K562 (cell line): ENCODE measurements around the gene HAUS5. TPM values are rescaled to one million over a fixed set of nuclear protein-coding genes. Genes with fewer than 3 reads are reported as not detected.

ENCODE experiments used
- BACH1 ChIP-seq: fragments of 200-800 bp; sonication (Bioruptor generic); IDR thresholded peaks from 2 replicates; pipeline ENCODE4 v1.6.1; 2016; ENCODE audit warnings: missing genetic modification characterization, missing compliant biosample characterization
- CBX1 ChIP-seq: sonication (generic); IDR thresholded peaks from 2 replicates; pipeline ENCODE4 v1.6.1; 2016; ENCODE audit warnings: antibody characterized with exemption, low read depth, mild to moderate bottlenecking
- FOXM1 ChIP-seq, 2 experiments: fragments of 450-650 bp in 1 of 2; sonication (generic) in 1 of 2; formaldehyde crosslinking in 1 of 2; IDR thresholded peaks; 2 replicates each; pipeline versions ENCODE4 v1.6.1 to v1.9.0; 2017 to 2022; ENCODE audit warnings: low read depth in 2 of 2, mild to moderate bottlenecking in 2 of 2, missing genetic modification reagents in 1 of 2, moderate library complexity in 1 of 2
- HDAC3 ChIP-seq: fragments of 450-650 bp; IDR thresholded peaks from 2 replicates; pipeline ENCODE4 v1.6.1; 2018; ENCODE audit warnings: borderline replicate concordance, mild to moderate bottlenecking, moderate library complexity; ENCODE audit not compliant: partially characterized antibody
- HNRNPL ChIP-seq: fragments of 200-400 bp; formaldehyde crosslinking; IDR thresholded peaks from 2 replicates; pipeline ENCODE4 v1.6.1; 2017; ENCODE audit warnings: low read depth, mild to moderate bottlenecking, low read length
- KDM2B ChIP-seq: fragments of 250-450 bp; sonication (Bioruptor Pico); IDR thresholded peaks from 2 replicates; pipeline ENCODE4 v1.8.0; 2021; ENCODE audit warnings: mild to moderate bottlenecking, moderate library complexity
- RB1 ChIP-seq: fragments of 450-650 bp; IDR thresholded peaks from 2 replicates; pipeline ENCODE4 v1.6.1; 2017; ENCODE audit warnings: low read depth, mild to moderate bottlenecking
- SMC3 ChIP-seq: conservative IDR thresholded peaks from 2 replicates; pipeline ENCODE4 v1.6.1; 2011; ENCODE audit warnings: low read depth, low read length, improper control_type of control experiment; ENCODE audit not compliant: insufficient read depth
- TCF15 ChIP-seq: fragments of 250-450 bp; sonication (Bioruptor Pico); IDR thresholded peaks from 2 replicates; pipeline ENCODE4 v1.8.0; 2022; ENCODE audit warnings: moderate library complexity, mild to moderate bottlenecking, inconsistent platforms
- TGIF2 ChIP-seq: sonication (generic); formaldehyde crosslinking; IDR thresholded peaks from 2 replicates; pipeline ENCODE4 v1.8.1; 2022; ENCODE audit warnings: mild to moderate bottlenecking, missing genetic modification reagents, moderate library complexity
- ZBTB9 ChIP-seq: fragments of 450-650 bp; formaldehyde crosslinking; IDR thresholded peaks from 2 replicates; pipeline ENCODE4 v1.4.0; 2020; ENCODE audit warnings: mild to moderate bottlenecking, moderate library complexity
- ZNF830 ChIP-seq: fragments of 250-450 bp; sonication (Bioruptor Pico); IDR thresholded peaks from 2 replicates; pipeline ENCODE4 v1.5.0; 2021; ENCODE audit warnings: mild to moderate bottlenecking
- polyA plus RNA-seq, 8 experiments: library from polyadenylated mRNA; depleted of rRNA in 4 of 8; stranded (reverse) in 5 of 8; unstranded in 3 of 8; fragments of >200 nt; fragmentation: Nextera tagmentation in 2 of 8; fragmentation: Illumina TruSeq in 1 of 8; extraction: Ambion mirVana in 2 of 8; extraction: Trizol in 1 of 8; gene quantifications; 2 replicates each; pipeline versions ENCODE4 v1.2.1 to v1.2.3, GENCODE V29; 2011 to 2014; ENCODE audit warnings: inconsistent platforms in 1 of 8, missing spikeins in 1 of 8
- total RNA-seq, 7 experiments: library from RNA; depleted of rRNA in 6 of 7; stranded (reverse); fragments of >200 nt in 6 of 7; fragmentation: Illumina TruSeq in 2 of 7; extraction: Trizol in 2 of 7; gene quantifications; 2 replicates each; pipeline versions ENCODE4 v1.2.1 to v1.2.3, GENCODE V29; 2011 to 2021; ENCODE audit warnings: low replicate concordance in 1 of 7
- TF ChIP-seq, protein P1 (sequence below), 2 experiments: fragments of 450-650 bp in 1 of 2; sonication (generic) in 1 of 2; formaldehyde crosslinking in 1 of 2; IDR thresholded peaks in 1 of 2; conservative IDR thresholded peaks in 1 of 2; 2 replicates each; pipeline versions ENCODE4 v1.6.1 to v1.8.1; 2016 to 2023; ENCODE audit warnings: mild to moderate bottlenecking in 2 of 2, moderate library complexity in 2 of 2, inconsistent platforms in 1 of 2, missing genetic modification reagents in 1 of 2
- TF ChIP-seq, protein P2 (sequence below): sonication (generic); formaldehyde crosslinking; IDR thresholded peaks from 2 replicates; pipeline ENCODE4 v1.8.0; 2022; ENCODE audit warnings: mild to moderate bottlenecking, missing genetic modification reagents
- TF ChIP-seq, protein P3 (sequence below): fragments of 450-650 bp; IDR thresholded peaks from 2 replicates; pipeline ENCODE4 v1.6.1; 2016; ENCODE audit warnings: antibody characterized with exemption
- TF ChIP-seq, protein P4 (sequence below): fragments of 450-650 bp; formaldehyde crosslinking; IDR thresholded peaks from 2 replicates; pipeline ENCODE4 v1.4.0; 2020; ENCODE audit warnings: mild to moderate bottlenecking, mixed read lengths
- TF ChIP-seq, protein P5 (sequence below): sonication (generic); formaldehyde crosslinking; IDR thresholded peaks from 2 replicates; pipeline ENCODE4 v1.5.0; 2020; ENCODE audit warnings: missing genetic modification reagents

The HAUS5 gene
- total and polyA plus RNA-seq, 9 of the 15 experiments (the other 6 are each of a cell fraction or from before 2014, with no cell fraction given) = 3.5 to 41.3 (median 14.2) TPM

DNA sequence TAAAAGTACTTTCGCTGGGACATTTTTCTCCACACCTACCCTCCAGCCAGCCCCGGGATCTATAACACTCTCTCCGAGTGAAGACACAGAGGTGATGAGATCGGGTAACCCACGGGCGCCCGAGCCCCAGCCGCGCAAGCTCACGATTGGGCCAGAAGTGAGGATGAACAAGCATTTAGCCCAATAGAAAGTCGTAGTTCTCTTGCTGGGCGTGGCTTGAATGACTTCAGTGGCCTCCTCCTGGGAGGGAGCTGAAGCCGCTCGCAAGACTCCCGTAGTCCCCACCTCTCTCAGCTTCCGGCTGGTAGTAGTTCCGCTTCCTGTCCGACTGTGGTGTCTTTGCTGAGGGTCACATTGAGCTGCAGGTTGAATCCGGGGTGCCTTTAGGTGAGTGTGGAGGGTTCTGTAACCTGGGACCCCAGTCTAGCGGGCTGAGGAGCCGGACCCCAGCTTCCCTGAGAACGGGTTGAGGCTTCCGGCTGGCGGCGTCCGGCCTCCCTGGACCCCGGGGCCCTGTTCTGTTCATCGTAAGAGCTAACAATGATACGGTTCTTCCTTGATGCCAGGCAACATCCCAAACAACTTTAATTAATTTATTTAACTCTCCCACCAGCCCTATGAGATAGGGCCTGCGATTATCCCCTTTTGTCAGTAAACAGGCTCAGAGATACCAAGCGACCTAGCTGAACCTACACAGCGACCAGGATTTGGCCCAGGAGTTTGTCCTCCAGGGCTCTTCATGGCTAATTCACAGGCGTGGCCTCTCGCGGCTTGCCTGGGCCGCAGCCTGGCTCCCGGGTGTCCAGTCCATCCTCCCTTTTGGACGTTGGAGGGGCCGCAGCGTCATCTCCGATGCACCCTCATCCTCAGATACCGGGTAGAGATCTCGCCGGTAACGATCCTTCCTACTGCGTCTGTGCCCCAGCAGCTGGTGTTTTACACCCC lies 35.8 kb downstream of the HAUS5 start, which contains the start of gene COX6B1 (continued):
- TF ChIP-seq, protein P1, sequence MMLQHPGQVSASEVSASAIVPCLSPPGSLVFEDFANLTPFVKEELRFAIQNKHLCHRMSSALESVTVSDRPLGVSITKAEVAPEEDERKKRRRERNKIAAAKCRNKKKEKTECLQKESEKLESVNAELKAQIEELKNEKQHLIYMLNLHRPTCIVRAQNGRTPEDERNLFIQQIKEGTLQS (IDR thresholded peaks at IDR 0.05) = peak; percentile 22; the same call in 1 of the 2 replicates
- TF ChIP-seq, protein P1 (CRISPR knock-in tag; conservative IDR thresholded peaks at IDR 0.05) = no peak
- TF ChIP-seq HNRNPL = no peak
- TF ChIP-seq TGIF2 (CRISPR knock-in tag) = no peak
- no peak for TF ChIP-seq TCF15 (CRISPR knock-in tag)
- no peak for TF ChIP-seq FOXM1 (IDR thresholded peaks at IDR 0.05; ENCODE audit: low read depth)
- no peak for TF ChIP-seq FOXM1 (CRISPR knock-in tag; IDR thresholded peaks at IDR 0.05; ENCODE audit: low read depth)
- TF ChIP-seq, protein P2, sequence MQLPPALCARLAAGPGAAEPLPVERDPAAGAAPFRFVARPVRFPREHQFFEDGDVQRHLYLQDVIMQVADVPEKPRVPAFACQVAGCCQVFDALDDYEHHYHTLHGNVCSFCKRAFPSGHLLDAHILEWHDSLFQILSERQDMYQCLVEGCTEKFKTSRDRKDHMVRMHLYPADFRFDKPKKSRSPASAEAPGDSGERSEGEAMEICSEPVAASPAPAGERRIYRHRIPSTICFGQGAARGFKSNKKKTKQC = no peak
- no peak for TF ChIP-seq SMC3
- TF ChIP-seq ZNF830 (CRISPR knock-in tag) = no peak
- TF ChIP-seq, protein P3, sequence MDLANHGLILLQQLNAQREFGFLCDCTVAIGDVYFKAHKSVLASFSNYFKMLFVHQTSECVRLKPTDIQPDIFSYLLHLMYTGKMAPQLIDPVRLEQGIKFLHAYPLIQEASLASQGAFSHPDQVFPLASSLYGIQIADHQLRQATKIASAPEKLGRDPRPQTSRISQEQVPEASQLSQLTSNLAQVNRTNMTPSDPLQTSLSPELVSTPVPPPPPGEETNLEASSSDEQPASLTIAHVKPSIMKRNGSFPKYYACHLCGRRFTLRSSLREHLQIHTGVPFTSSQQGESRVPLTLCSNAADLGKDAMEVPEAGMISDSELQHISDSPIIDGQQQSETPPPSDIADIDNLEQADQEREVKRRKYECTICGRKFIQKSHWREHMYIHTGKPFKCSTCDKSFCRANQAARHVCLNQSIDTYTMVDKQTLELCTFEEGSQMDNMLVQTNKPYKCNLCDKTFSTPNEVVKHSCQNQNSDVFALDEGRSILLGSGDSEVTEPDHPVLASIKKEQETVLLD = no peak
- no peak for TF ChIP-seq HDAC3
- TF ChIP-seq BACH1 (tag) = no peak
- TF ChIP-seq ZBTB9 (CRISPR knock-in tag) = no peak; the same call in 1 of the 2 replicates
- TF ChIP-seq RB1 = 0 out of 2 replicates have a peak, but pooled peaks have one; percentile 10
- TF ChIP-seq KDM2B = no peak
- TF ChIP-seq, protein P4, sequence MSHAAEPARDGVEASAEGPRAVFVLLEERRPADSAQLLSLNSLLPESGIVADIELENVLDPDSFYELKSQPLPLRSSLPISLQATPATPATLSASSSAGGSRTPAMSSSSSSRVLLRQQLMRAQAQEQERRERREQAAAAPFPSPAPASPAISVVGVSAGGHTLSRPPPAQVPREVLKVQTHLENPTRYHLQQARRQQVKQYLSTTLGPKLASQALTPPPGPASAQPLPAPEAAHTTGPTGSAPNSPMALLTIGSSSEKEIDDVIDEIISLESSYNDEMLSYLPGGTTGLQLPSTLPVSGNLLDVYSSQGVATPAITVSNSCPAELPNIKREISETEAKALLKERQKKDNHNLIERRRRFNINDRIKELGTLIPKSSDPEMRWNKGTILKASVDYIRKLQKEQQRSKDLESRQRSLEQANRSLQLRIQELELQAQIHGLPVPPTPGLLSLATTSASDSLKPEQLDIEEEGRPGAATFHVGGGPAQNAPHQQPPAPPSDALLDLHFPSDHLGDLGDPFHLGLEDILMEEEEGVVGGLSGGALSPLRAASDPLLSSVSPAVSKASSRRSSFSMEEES (CRISPR knock-in tag) = no peak
- TF ChIP-seq CBX1 = no peak; the same call in 1 of the 2 replicates
- TF ChIP-seq, protein P5, sequence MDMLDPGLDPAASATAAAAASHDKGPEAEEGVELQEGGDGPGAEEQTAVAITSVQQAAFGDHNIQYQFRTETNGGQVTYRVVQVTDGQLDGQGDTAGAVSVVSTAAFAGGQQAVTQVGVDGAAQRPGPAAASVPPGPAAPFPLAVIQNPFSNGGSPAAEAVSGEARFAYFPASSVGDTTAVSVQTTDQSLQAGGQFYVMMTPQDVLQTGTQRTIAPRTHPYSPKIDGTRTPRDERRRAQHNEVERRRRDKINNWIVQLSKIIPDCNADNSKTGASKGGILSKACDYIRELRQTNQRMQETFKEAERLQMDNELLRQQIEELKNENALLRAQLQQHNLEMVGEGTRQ (CRISPR knock-in tag) = no peak
